HuH-7.5 (cell line): ENCODE data around the gene AMZ2.
A peak's percentile ranks its signal among the peaks of the same experiment; 100 is the strongest.
"Not testable (repeated sequence)": the region's sequence is repeated elsewhere in the genome, so short reads cannot be mapped to it uniquely, and the experiment has no call there.

Source experiments
- DNase-seq: peaks from one replicate; pipeline ENCODE4 v3.0.0; 2011; ENCODE audit warnings: low spot score

AMZ2 gene

DNA sequence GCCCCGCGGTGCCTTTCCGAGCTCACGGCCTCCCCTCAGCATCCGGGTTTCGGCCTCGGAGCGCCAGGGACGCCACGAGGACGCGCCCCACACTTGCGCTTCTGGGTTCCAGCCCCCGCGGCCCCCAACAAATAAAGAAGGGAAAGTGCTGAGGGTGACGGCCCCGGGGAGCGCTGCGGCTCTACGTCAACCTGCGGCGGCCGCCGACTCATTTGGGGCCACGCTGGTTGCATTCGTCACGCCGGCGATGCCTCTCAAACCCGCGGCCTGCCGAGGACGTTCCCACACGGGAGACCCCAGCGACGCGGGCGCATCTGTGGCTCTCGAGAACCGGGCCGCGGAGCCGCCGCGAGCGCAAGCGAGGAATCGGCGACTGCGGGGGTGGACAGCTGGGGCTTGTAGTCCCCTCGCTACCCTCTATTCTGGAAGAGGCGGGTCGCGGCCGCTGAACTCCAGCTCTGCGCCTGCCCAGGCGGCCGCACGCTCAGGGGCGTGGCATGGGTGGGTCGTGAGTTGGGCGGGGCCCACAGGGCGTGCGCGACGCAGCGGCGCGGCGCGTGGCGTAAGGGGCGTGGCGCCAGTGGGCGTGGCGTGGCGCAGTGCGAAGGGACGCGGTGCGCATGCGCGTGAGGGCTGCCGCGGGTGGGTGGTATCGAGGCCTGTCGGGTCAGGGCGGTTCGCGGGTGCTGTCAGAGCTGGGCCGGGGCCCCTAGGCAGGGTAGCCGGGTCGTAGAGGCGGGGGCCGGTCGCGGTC is at the start of gene AMZ2:
Gene AMZ2, plus strand, starts transcription at position 599 of the 754 bp plus-strand sequence. CDS start 2,145 bp downstream, outside the sequence.
- peak; percentile 81 for DNase-seq

DNA sequence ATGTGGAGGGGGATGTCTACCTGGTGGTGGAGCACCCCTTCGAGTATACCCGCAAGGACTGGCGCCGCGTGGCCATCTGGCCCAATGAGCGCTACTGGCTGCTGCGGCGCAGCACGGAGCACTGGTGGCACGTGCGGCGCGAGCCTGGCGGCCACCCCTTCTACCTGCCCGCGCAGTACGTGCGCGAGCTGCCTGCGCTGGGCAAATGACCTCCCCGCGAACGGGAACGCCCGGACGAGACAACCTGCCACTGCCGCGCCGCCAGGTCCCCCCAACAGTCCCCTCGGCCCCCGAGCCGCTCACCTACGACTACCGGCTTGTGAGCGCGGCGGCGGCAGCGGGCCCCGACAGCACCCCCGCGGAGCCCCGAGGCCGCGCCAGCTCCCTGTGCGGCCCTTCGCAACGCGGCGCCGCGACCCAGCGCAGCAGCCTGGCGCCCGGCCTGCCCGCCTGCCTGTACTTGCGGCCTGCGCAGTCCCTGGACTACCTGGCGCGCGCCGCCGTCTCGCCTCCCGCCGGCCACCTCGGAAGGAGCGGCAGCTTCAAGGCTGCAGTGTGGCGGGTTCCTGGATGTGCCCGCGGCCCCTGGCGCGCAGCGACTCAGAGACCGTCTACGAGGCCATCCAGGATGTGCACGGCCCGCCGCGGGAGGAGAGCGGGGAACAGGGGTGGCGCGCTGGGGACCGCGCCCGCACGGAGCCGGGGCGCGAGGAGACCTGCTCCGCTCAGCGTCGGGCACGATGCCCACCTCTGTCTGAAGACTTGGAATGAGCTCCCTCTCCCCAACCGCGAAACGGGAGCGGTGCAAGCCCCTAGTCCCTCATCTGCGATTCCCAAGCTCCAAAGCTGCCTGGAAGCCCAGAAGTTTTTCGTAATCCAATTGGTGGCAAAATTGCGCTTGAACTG is 48.7 kb upstream of the AMZ2 start:
- peak; percentile 37 for DNase-seq

DNA sequence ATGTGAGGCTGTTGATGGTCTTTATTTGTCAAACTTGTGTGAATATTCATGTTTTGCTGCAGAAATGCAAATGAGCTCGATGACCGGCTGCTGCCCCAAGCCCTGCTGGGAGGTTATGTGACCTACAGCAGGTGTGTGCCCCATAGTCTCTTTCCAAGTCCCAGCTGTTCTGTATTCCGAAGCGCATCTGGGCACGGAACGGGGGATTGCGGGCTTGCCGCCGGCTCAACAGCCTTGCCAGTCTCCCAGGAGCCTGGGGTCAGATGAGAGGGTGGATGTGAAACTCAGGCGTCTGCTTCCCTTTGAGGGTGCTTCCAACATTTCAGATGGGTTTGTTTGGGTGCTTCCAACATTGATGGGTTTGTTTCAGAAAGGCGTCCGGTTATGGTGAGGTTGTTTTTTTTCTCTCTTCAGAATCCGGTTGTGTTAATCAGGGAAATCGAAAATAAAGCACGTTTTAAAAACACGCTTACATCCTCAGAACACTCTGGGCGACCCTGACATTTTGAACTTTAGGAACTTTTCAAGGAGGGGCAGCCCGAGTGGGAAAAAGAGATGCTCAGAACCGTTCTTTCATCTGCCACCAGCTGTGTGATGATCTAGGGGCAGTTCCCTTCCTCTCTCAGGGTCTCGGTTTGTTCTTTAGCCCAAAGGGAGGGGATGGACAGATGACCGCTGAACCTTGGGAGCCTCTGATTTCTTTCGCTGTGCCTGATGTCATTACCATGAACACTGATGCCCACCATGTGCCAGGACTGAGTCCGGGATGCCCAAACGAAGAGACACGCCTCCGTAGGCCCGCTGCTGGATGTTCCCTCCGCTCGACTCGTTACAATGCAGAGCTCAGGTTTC is 47.8 kb upstream of the AMZ2 start:
- DNase-seq: peak; percentile 20

- peak; percentile 84 for DNase-seq
These were observed 47.0 kb upstream of the AMZ2 start for GRCh38 chr17:68200689-68201417.

DNA sequence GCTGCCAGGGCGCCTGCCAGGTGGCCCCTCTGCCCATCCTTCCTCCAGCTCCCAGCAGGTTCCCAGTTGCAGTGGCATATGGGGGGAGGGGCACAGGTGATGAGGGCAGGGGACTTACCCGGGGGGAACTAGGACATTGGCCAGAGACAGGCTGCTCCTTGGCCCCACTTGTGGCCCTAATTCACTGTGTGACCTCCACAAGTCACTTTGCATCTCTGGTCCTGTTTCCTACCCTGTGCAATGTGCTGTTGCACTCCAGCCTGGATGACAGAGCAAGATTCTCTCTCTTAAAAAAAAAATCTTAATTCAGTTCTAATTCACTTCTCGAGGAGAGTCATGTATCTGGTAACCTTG is 46.4 kb upstream of the AMZ2 start:
- not testable (repeated sequence) for DNase-seq

- DNase-seq: not testable (repeated sequence)
These were observed 45.5 kb upstream of the AMZ2 start for GRCh38 chr17:68202321-68202720.

DNA sequence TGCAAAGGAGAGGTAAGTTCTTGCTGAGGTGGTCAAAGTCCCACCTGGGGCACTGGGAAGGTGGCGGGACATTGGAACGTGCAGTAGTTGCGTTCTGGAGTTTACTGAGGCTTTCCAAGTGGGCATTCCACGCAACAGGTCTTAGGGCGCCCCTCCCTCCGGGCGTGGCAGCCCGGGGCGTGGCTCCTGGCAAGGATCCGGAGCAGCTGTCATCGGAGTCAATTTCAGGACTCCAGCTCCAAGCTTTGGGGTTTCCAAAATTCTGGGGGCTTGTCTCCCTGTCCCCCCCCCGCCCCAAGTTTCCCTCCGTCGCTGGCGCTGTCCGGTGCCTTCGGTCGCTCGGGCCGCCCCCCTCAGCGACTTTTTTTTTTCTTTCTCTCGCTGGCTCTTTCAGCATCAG is 43.1 kb upstream of the AMZ2 start:
- peak; percentile 38 for DNase-seq

GRCh38 chr17:68205251-68205807 is 42.5 kb upstream of the AMZ2 start:
- DNase-seq: peak; percentile 88

DNA sequence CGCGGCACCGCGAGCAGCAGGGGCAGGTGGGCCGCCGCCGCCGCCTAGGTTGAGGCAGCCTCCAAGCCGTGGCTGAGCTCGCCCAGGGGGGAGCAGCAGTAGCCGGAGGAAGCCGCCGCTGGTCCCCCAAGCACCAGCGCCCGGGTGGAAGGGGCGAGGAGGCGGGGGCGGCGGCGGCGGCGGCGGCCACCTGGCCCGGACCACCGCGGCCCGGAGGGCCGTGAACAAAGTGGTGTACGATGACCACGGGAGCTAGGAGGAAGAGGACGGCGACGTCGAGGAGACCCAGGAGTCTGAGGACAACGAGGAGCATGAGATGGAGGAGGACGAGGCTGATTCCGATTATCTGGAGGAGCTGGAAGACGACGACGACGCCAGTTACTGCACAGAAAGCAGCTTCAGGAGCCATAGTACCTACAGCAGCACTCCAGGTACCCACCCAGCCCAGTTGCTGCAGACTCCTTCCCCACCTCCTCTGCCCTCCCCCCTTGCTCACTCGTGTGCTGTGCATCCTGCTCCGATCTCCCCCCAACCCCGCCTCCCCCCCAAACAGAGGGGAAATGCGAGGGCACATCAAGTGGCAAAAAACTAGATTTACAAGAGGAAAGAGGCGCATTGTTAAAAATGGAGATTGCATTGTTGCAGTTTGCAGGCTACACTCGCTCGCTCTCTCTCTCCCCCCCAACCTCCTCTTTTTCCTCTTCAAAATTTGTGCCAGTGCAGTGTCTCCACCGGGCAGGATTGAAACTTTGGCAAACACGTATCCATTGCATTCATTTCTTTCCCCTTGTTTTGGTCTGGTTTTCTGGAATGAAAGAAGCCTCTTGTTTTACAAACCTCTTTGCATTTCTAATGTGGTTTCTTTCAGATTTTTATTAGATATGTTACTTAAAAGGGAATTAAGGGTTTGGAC is 41.8 kb upstream of the AMZ2 start:
- peak; percentile 54 for DNase-seq

- DNase-seq: no peak
These were observed 40.1 kb upstream of the AMZ2 start for GRCh38 chr17:68207651-68208253.

- DNase-seq: not testable (repeated sequence)
These were observed 39.2 kb upstream of the AMZ2 start for GRCh38 chr17:68208651-68209050.

GRCh38 chr17:68209191-68209900 is 38.5 kb upstream of the AMZ2 start:
- DNase-seq: not testable (repeated sequence)

- no peak for DNase-seq
These were observed 37.1 kb upstream of the AMZ2 start for GRCh38 chr17:68210570-68211315.

GRCh38 chr17:68213428-68214411 is 34.1 kb upstream of the AMZ2 start:
- DNase-seq: not testable (repeated sequence)

GRCh38 chr17:68215453-68215852 is 32.4 kb upstream of the AMZ2 start:
- not testable (repeated sequence) for DNase-seq

DNA sequence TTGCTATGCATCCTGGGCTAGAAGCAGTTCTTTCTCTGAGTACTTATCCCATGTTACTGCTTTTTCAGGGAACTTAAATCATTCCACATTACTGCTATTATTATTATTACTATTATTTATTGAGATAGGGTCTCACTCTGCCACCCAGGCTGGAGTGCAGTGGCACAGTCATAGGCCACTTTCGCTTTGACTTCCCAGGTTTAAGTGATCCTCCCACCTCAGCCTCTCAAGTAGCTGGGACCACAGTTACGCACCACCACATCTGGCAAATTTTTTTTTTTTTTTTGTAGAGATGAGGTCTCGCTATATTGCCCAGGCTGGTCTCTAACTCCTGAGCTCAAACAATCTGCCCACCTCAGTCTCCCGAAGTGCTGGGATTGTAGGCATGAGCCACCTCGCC is 28.4 kb upstream of the AMZ2 start:
- DNase-seq: not testable (repeated sequence)

DNA sequence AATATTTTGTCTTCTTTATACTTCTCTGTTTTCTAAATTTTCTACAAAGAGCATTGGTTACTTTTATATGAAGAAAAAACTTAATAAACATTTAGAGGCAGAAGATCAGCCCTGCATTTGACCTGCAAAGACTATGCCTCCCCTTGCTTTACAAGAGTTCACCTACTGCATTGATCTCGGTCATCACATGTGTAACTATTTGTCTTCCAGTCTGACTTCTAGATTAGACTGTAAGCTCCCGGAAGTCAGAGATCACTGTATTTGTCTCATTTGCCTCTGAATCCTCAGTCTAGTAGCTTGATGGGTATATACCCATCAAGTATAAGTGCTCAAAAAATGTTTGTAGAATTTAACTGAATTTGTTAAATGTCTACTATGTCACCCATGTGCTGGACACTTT is 27.7 kb upstream of the AMZ2 start:
- DNase-seq: not testable (repeated sequence)
